B cell (primary cell): ENCODE data around the gene STMN3. TPM values are rescaled to one million over a fixed set of nuclear protein-coding genes. Genes with fewer than 3 reads are reported as not detected.

Experiments used
- ATAC-seq: fragments of 200-7000 bp; cut with Tn5 transposase; one replicate; pipeline ENCODE4 v1.10.0; 2021; ENCODE audit warnings: low read depth, mild to moderate bottlenecking, moderate number of reproducible peaks, moderate library complexity
- CTCF ChIA-PET: fragments of 350-600 bp; sonication (Branson Sonifier 250); formaldehyde crosslinking; loops from one replicate; lab custom pipeline; 2021; ENCODE audit warnings: antibody characterized with exemption, inconsistent platforms; lab: Charles Lee
- POLR2A ChIA-PET: fragments of 350-600 bp; sonication (Branson Sonifier 250); formaldehyde crosslinking; loops from one replicate; lab custom pipeline; 2021; ENCODE audit warnings: antibody characterized with exemption; lab: Charles Lee
- DNase-seq: peaks from one replicate; pipeline ENCODE4 v3.0.0; 2013
- H2AFZ ChIP-seq: 2 replicates; pipeline ENCODE4 v1.6.1; 2012; ENCODE audit warnings: mild to moderate bottlenecking, low read depth, low read length; ENCODE audit not compliant: insufficient read depth, poor library complexity, severe bottlenecking
- H3K27ac ChIP-seq, 2 donors: 1 replicate in 1 of 2; 2 replicates in 1 of 2; pipeline ENCODE4 v1.5.1; 2012 to 2013; ENCODE audit warnings: low read length in 2 of 2, mild to moderate bottlenecking in 2 of 2, moderate library complexity in 1 of 2
- H3K27me3 ChIP-seq, 4 experiments: fragments of 200-600 bp in 1 of 4; sonication (generic) in 1 of 4; replicated peaks in 1 of 4; 1 replicate in 2 of 4; 2 replicates in 2 of 4; pipeline versions ENCODE4 v1.6.1 to v1.7.0; 2013 to 2016; ENCODE audit warnings: low read length in 3 of 4, mild to moderate bottlenecking in 2 of 4, mixed read lengths in 1 of 4, moderate library complexity in 1 of 4; ENCODE audit not compliant: insufficient read depth in 4 of 4, control insufficient read depth in 3 of 4; ENCODE audit errors: control extremely low read depth in 1 of 4
- H3K36me3 ChIP-seq, 2 experiments: replicated peaks in 1 of 2; 1 replicate in 1 of 2; 2 replicates in 1 of 2; pipeline versions ENCODE4 v1.6.1 to v1.7.1; 2013; ENCODE audit warnings: low read length in 1 of 2; ENCODE audit not compliant: insufficient read depth in 2 of 2, control insufficient read depth in 1 of 2; ENCODE audit errors: control extremely low read depth in 1 of 2, extremely low read depth in 1 of 2
- H3K4me1 ChIP-seq, 2 donors: fragments of 200-600 bp in 1 of 2; sonication (generic) in 1 of 2; 1 replicate in 1 of 2; 2 replicates in 1 of 2; pipeline versions ENCODE4 v1.5.1 to v1.6.1; 2013 to 2017; ENCODE audit warnings: low read length in 2 of 2; ENCODE audit not compliant: control insufficient read depth in 2 of 2, insufficient read depth in 2 of 2
- H3K4me2 ChIP-seq: replicated peaks from 2 replicates; pipeline ENCODE3; 2012; ENCODE audit warnings: mild to moderate bottlenecking, low read depth, low read length; ENCODE audit not compliant: poor library complexity, severe bottlenecking
- H3K4me3 ChIP-seq, 5 experiments: fragments of 200-600 bp in 1 of 5; sonication (generic) in 1 of 5; 1 replicate in 3 of 5; 2 replicates in 2 of 5; pipeline versions ENCODE4 v1.5.1 to v1.7.0; 2011 to 2016; ENCODE audit warnings: low read length in 4 of 5, mild to moderate bottlenecking in 4 of 5, low read depth in 2 of 5, control low read depth in 1 of 5, moderate library complexity in 1 of 5; ENCODE audit not compliant: insufficient read depth in 1 of 5; ENCODE audit errors: control extremely low read depth in 1 of 5, extremely low read depth in 1 of 5
- H3K79me2 ChIP-seq: fragments of 200-600 bp; sonication (generic); one replicate; pipeline ENCODE4 v1.6.0; 2016; ENCODE audit warnings: low read length; ENCODE audit not compliant: control insufficient read depth, insufficient read depth
- H3K9ac ChIP-seq: fragments of 200-600 bp; sonication (generic); 2 replicates; pipeline ENCODE4 v1.6.1; 2017; ENCODE audit warnings: mild to moderate bottlenecking, low read length, moderate library complexity
- H3K9me3 ChIP-seq, 3 donors: one replicate each; pipeline versions ENCODE4 v1.6.1 to v1.7.1; 2013; ENCODE audit warnings: low read length in 2 of 3; ENCODE audit not compliant: control insufficient read depth in 2 of 3, insufficient read depth in 1 of 3; ENCODE audit errors: control extremely low read depth in 1 of 3
- H4K20me1 ChIP-seq: 2 replicates; pipeline ENCODE4 v1.6.0; 2012; ENCODE audit warnings: mild to moderate bottlenecking, low read length; ENCODE audit not compliant: insufficient read depth, control insufficient read depth, poor library complexity, severe bottlenecking
- H3K27ac Mint-ChIP-seq: one replicate; pipeline ENCODE4 v1.8.0; 2021; ENCODE audit warnings: mixed read lengths
- H3K27me3 Mint-ChIP-seq: one replicate; pipeline ENCODE4 v1.8.0; 2021; ENCODE audit warnings: mixed read lengths
- H3K4me1 Mint-ChIP-seq: one replicate; pipeline ENCODE4 v1.8.0; 2021; ENCODE audit warnings: mixed read lengths
- H3K4me3 Mint-ChIP-seq: one replicate; pipeline ENCODE4 v1.8.0; 2021; ENCODE audit warnings: mixed read lengths
- H3K9me3 Mint-ChIP-seq: one replicate; pipeline ENCODE4 v1.8.0; 2022; ENCODE audit warnings: mixed read lengths; ENCODE audit not compliant: insufficient read depth
- CTCF ChIP-seq: fragments of 200-600 bp; IDR thresholded peaks from one replicate; pipeline ENCODE4 v1.8.0; 2022; ENCODE audit warnings: antibody characterized with exemption, mild to moderate bottlenecking
- EZH2 ChIP-seq: IDR thresholded peaks from 2 replicates; pipeline ENCODE4 v1.6.1; 2012; ENCODE audit warnings: borderline replicate concordance, low read depth, mild to moderate bottlenecking, moderate library complexity, low read length; ENCODE audit not compliant: insufficient read depth, poor library complexity, severe bottlenecking
- WGBS: methylation state at CpG from one replicate; pipeline ENCODE4 v1.1.5; 2013; ENCODE audit warnings: missing lambda C conversion rate; ENCODE audit not compliant: insufficient coverage; 5-methylcytosine and 5-hydroxymethylcytosine counted together
- intact Hi-C: fragments of 100-400 bp; cut with micrococcal nuclease; formaldehyde crosslinking; loops from one replicate; pipeline ENCODE4 v1.10.0; 2022
- polyA plus RNA-seq: library from polyadenylated mRNA; depleted of rRNA; stranded (reverse); fragments of >200 nt; gene quantifications from 2 replicates; pipeline ENCODE4 v1.2.3, GENCODE V29; 2012
- total RNA-seq, 2 donors: library from RNA; stranded (reverse); fragments of 120-200 nt in 1 of 2; gene quantifications; 1 replicate in 1 of 2; 2 replicates in 1 of 2; pipeline versions ENCODE4 v1.2.3 to v1.2.4, GENCODE V29; 2013 to 2022

Gene STMN3
- total and polyA plus RNA-seq, 2 donors (not counting 1 experiment from before 2014, with no cell fraction given), result 35.0 to 59.4 TPM

GRCh38 chr20:63627751-63628245 lies 25.4 kb downstream of the STMN3 start:
- peaks cover 64% of the 10 kb centered on the region for H3K79me2 ChIP-seq
- Mint-ChIP-seq H3K27me3 (no peaks in the 10 kb centered on the region), H3K27ac (peak overlapping the region; percentile 95), H3K4me3 (peak overlapping the region; percentile 95), H3K9me3 (no peaks in the 10 kb centered on the region), H3K4me1 (peaks cover 41% of the 10 kb centered on the region)
- intact Hi-C loops, result loop anchor here (1.0 to 2.0 kb wide), 4 partner anchors 8 to 269 kb away; partner anchors contain the start of gene RTEL1
- peak overlapping the region; percentile 64 to 90 (median 87) for H3K4me3 ChIP-seq
- H2AFZ ChIP-seq, result peak overlapping the region; percentile 83
- no peaks in the 10 kb centered on the region for H3K27me3 ChIP-seq
- peak overlapping the region; percentile 79 for H3K9ac ChIP-seq
- peaks cover 39 to 52% of the 10 kb centered on the region in 2 donors for H3K4me1 ChIP-seq
- peak overlapping the region; percentile 97 for H3K4me2 ChIP-seq
- TF ChIP-seq EZH2 (no peak), CTCF (no peak)
- peaks cover 0 to 12% of the 10 kb centered on the region in 2 experiments for H3K36me3 ChIP-seq
- 9% methylated on average over 26 of the region's 28 CpGs for WGBS
- ChIA-PET CTCF (interaction anchor here (1.1 to 1.7 kb wide), 3 partner anchors 8 to 14 kb away, joined by 4 to 20 read pairs (median 5); no protein-coding TSS in a partner anchor), POLR2A (interaction anchor here (0.6 to 2.8 kb wide), 10 partner anchors 8 to 131 kb away, joined by 3 to 92 read pairs (median 6); partner anchors contain the start of genes LIME1, PPDPF and STMN3)
- ATAC-seq, result no peak
- no peaks in the 10 kb centered on the region for H4K20me1 ChIP-seq
- H3K27ac ChIP-seq, result peak overlapping the region; percentile 75 to 84
- DNase-seq, result peak; percentile 36
- H3K9me3 ChIP-seq, result no peaks in the 10 kb centered on the region
